Fibroblast of pulmonary artery (primary cell): ENCODE measurements around the gene ZCCHC24.

Source experiments
- DNase-seq: peaks from one replicate; pipeline ENCODE4 v3.0.0-alpha.2; 2010; ENCODE audit warnings: low read depth
- H3K4me3 ChIP-seq: replicated peaks from 2 replicates; pipeline ENCODE4 v1.5.1; 2011; ENCODE audit warnings: low read depth, mild to moderate bottlenecking, control low read depth, low read length, moderate library complexity
- CTCF ChIP-seq: IDR thresholded peaks from 2 replicates; pipeline ENCODE4 v1.5.1; 2011; ENCODE audit warnings: mild to moderate bottlenecking, control low read depth, low read length, inconsistent platforms; ENCODE audit errors: missing control alignments

ZCCHC24 gene

GRCh38 chr10:79435271-79436065, 10.0 kb downstream of the ZCCHC24 start:
- no peak for TF ChIP-seq CTCF
- DNase-seq = peak; percentile 51
- H3K4me3 ChIP-seq = peak overlapping the region; percentile 7

GRCh38 chr10:79434821-79435251, 10.6 kb downstream of the ZCCHC24 start:
- DNase-seq = peak; percentile 77
- TF ChIP-seq CTCF = no peak
- H3K4me3 ChIP-seq = peak overlapping the region; percentile 34

- peak overlapping the region; percentile 34 for H3K4me3 ChIP-seq
- TF ChIP-seq CTCF = no peak
- DNase-seq = no peak
Measured at GRCh38 chr10:79434223-79434687, 11.2 kb downstream of the ZCCHC24 start.

- no peak for DNase-seq
- no peak overlapping the region for H3K4me3 ChIP-seq
- no peak for TF ChIP-seq CTCF
Measured at GRCh38 chr10:79433324-79434222, 11.9 kb downstream of the ZCCHC24 start.

- no peak for DNase-seq
- TF ChIP-seq CTCF = no peak
- H3K4me3 ChIP-seq = no peak overlapping the region
Measured at GRCh38 chr10:79431891-79432831, 13.3 kb downstream of the ZCCHC24 start.

GRCh38 chr10:79431428-79431827, 14.0 kb downstream of the ZCCHC24 start:
- DNase-seq = no peak
- H3K4me3 ChIP-seq = no peak overlapping the region
- no peak for TF ChIP-seq CTCF
